ENCODE measurements around the gene OTX2. TPM values are rescaled to one million over a fixed set of nuclear protein-coding genes. Genes with fewer than 3 reads are reported as not detected.

Gene OTX2
- polyA plus RNA-seq, 4 donors = not detected

DNA sequence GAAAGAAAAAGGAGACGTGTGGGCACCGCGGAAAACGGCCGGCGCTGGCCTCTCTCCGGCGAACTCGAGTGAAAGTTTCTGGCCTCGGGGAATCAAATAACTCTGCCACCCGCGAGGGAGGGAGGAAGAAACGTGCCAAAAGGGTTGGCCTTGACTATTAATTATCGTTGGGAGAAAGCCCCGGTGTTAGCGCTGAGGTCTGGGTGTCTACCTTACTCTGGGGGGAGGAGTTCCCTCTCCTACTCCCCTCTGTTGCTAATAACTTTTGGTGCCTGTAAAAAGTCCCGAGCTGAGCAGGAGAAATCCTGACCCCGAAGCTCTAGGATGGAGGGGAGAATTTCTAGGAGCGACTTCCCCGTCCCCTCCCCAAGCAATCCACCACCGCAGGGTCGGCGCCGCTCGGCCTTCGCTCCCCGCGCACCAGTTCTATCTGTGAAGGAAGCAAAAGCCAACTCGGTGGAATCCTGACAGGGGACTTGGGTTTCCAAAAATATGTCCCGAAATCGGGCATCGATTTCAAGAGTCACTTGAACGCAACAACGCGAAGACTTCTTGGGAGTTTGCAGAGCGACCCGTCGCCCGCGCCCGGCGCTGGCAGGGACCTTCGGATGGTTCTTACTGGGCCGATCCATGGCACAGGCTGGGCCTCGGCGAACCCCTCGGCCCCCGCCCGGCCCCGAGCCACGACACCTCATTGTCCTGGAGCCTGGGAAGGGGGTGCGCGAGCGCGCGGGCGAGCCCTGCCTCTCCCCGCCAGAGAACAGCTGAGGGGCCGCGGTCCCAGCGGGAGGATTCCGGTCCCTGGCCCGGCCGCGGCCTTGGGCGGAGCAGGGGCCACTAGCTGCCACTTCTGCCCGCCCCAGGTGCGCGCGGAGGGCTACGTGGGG lies 1.7 kb downstream of the OTX2 start:
- H3K4me1 ChIP-seq (ENCODE audit: control insufficient read depth in 3 of 3, insufficient read depth in 2 of 3, low read depth in 1 of 3, low read length in 2 of 3) = peaks cover 0 to 5% (median 3%) of the 10 kb centered on the region in 3 donors
- H3K36me3 ChIP-seq (ENCODE audit: control insufficient read depth in 3 of 3, insufficient read depth in 2 of 3, low read depth in 1 of 3, low read length in 3 of 3) = no peaks in the 10 kb centered on the region
- 5 to 15% (median 8%) methylated on average over 67 to 71 of the region's 71 CpGs for WGBS, 3 donors
- DNase-seq (peak in 1 of 2 donors; percentile 37), FAIRE-seq (no peak)
- peaks cover 12 to 97% (median 64%) of the 10 kb centered on the region in 3 donors for H3K27me3 ChIP-seq (ENCODE audit: control insufficient read depth in 3 of 3, insufficient read depth in 3 of 3, low read length in 3 of 3)
- peaks cover 0 to 3% of the 10 kb centered on the region in 2 donors for H3K9me3 ChIP-seq (ENCODE audit: control insufficient read depth in 2 of 2, insufficient read depth in 1 of 2, low read depth in 1 of 2, low read length in 1 of 2)
- no peak overlapping the region for H3K27ac ChIP-seq (ENCODE audit: low read depth in 1 of 3, low read length in 2 of 3)
- no peak overlapping the region for H3K4me3 ChIP-seq (ENCODE audit: low read depth in 1 of 3, low read length in 3 of 3)

DNA sequence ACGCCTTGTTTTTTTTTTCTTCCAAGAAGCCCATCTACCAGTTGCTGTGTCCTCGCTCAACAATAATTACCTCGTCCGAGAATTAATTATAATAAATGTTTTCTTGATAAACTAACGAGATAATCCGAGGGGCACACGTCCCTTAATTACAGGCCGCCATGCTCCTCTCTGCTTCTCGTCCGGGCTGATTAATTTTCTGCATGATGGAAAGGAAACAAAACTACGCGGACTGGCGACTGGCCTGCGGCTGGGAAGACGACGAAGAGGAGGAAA lies 2.2 kb downstream of the OTX2 start:
- 2 to 7% (median 4%) methylated on average over 16 of the region's 16 CpGs for WGBS, 3 donors
- no peak overlapping the region for H3K27ac ChIP-seq (ENCODE audit: low read depth in 1 of 3, low read length in 2 of 3)
- FAIRE-seq (no peak), DNase-seq (no peak)
- peaks cover 12 to 98% (median 65%) of the 10 kb centered on the region in 3 donors for H3K27me3 ChIP-seq (ENCODE audit: control insufficient read depth in 3 of 3, insufficient read depth in 3 of 3, low read length in 3 of 3)
- H3K4me1 ChIP-seq (ENCODE audit: control insufficient read depth in 3 of 3, insufficient read depth in 2 of 3, low read depth in 1 of 3, low read length in 2 of 3) = peaks cover 0 to 5% (median 3%) of the 10 kb centered on the region in 3 donors
- peaks cover 0 to 3% of the 10 kb centered on the region in 2 donors for H3K9me3 ChIP-seq (ENCODE audit: control insufficient read depth in 2 of 2, insufficient read depth in 1 of 2, low read depth in 1 of 2, low read length in 1 of 2)
- no peaks in the 10 kb centered on the region for H3K36me3 ChIP-seq (ENCODE audit: control insufficient read depth in 3 of 3, insufficient read depth in 2 of 3, low read depth in 1 of 3, low read length in 3 of 3)
- H3K4me3 ChIP-seq (ENCODE audit: low read depth in 1 of 3, low read length in 3 of 3) = no peak overlapping the region

- no peak overlapping the region for H3K4me3 ChIP-seq (ENCODE audit: low read depth in 1 of 3, low read length in 3 of 3)
- 3 to 9% (median 8%) methylated on average over 35 to 39 of the region's 39 CpGs for WGBS, 3 donors
- peaks cover 0 to 5% (median 3%) of the 10 kb centered on the region in 3 donors for H3K4me1 ChIP-seq (ENCODE audit: control insufficient read depth in 3 of 3, insufficient read depth in 2 of 3, low read depth in 1 of 3, low read length in 2 of 3)
- no peak overlapping the region for H3K27ac ChIP-seq (ENCODE audit: low read depth in 1 of 3, low read length in 2 of 3)
- peaks cover 0 to 3% of the 10 kb centered on the region in 2 donors for H3K9me3 ChIP-seq (ENCODE audit: control insufficient read depth in 2 of 2, insufficient read depth in 1 of 2, low read depth in 1 of 2, low read length in 1 of 2)
- no peaks in the 10 kb centered on the region for H3K36me3 ChIP-seq (ENCODE audit: control insufficient read depth in 3 of 3, insufficient read depth in 2 of 3, low read depth in 1 of 3, low read length in 3 of 3)
- H3K27me3 ChIP-seq (ENCODE audit: control insufficient read depth in 3 of 3, insufficient read depth in 3 of 3, low read length in 3 of 3) = peaks cover 12 to 98% (median 67%) of the 10 kb centered on the region in 3 donors
- FAIRE-seq = no peak
- DNase-seq = peak in 1 of 2 donors; percentile 36
Measured at GRCh38 chr14:56807386-56808109, 2.7 kb downstream of the OTX2 start.

GRCh38 chr14:56806760-56807159 lies 3.5 kb downstream of the OTX2 start:
- Histone ChIP-seq H3K4me3 (ENCODE audit: low read depth in 1 of 3, low read length in 3 of 3) (no peak overlapping the region), H3K27me3 (ENCODE audit: control insufficient read depth in 3 of 3, insufficient read depth in 3 of 3, low read length in 3 of 3) (peaks cover 8 to 97% (median 67%) of the 10 kb centered on the region in 3 donors), H3K27ac (ENCODE audit: low read depth in 1 of 3, low read length in 2 of 3) (no peak overlapping the region), H3K4me1 (ENCODE audit: control insufficient read depth in 3 of 3, insufficient read depth in 2 of 3, low read depth in 1 of 3, low read length in 2 of 3) (peaks cover 0 to 5% (median 3%) of the 10 kb centered on the region in 3 donors), H3K36me3 (ENCODE audit: control insufficient read depth in 3 of 3, insufficient read depth in 2 of 3, low read depth in 1 of 3, low read length in 3 of 3) (no peaks in the 10 kb centered on the region), H3K9me3 (ENCODE audit: control insufficient read depth in 2 of 2, insufficient read depth in 1 of 2, low read depth in 1 of 2, low read length in 1 of 2) (peaks cover 0 to 3% of the 10 kb centered on the region in 2 donors)
- DNase-seq = no peak
- 10 to 15% (median 10%) methylated on average over 4 of the region's 4 CpGs for WGBS, 3 donors
- no peak for FAIRE-seq

- DNase-seq (no peak), FAIRE-seq (no peak)
- H3K4me1 ChIP-seq (ENCODE audit: control insufficient read depth in 3 of 3, insufficient read depth in 2 of 3, low read depth in 1 of 3, low read length in 2 of 3) = peaks cover 0 to 5% (median 3%) of the 10 kb centered on the region in 3 donors
- H3K27me3 ChIP-seq (ENCODE audit: control insufficient read depth in 3 of 3, insufficient read depth in 3 of 3, low read length in 3 of 3) = peaks cover 8 to 97% (median 66%) of the 10 kb centered on the region in 3 donors
- peaks cover 0 to 3% of the 10 kb centered on the region in 2 donors for H3K9me3 ChIP-seq (ENCODE audit: control insufficient read depth in 2 of 2, insufficient read depth in 1 of 2, low read depth in 1 of 2, low read length in 1 of 2)
- H3K4me3 ChIP-seq (ENCODE audit: low read depth in 1 of 3, low read length in 3 of 3) = no peak overlapping the region
- H3K27ac ChIP-seq (ENCODE audit: low read depth in 1 of 3, low read length in 2 of 3) = no peak overlapping the region
- no peaks in the 10 kb centered on the region for H3K36me3 ChIP-seq (ENCODE audit: control insufficient read depth in 3 of 3, insufficient read depth in 2 of 3, low read depth in 1 of 3, low read length in 3 of 3)
- WGBS, 3 donors = 6 to 8% (median 8%) methylated on average over 9 of the region's 9 CpGs
Measured at GRCh38 chr14:56805992-56806727, 4.1 kb downstream of the OTX2 start.

- 3 to 7% (median 5%) methylated on average over 18 of the region's 18 CpGs for WGBS, 3 donors
- H3K36me3 ChIP-seq (ENCODE audit: control insufficient read depth in 3 of 3, insufficient read depth in 2 of 3, low read depth in 1 of 3, low read length in 3 of 3) = no peaks in the 10 kb centered on the region
- H3K9me3 ChIP-seq (ENCODE audit: control insufficient read depth in 2 of 2, insufficient read depth in 1 of 2, low read depth in 1 of 2, low read length in 1 of 2) = peaks cover 0 to 3% of the 10 kb centered on the region in 2 donors
- no peak overlapping the region for H3K27ac ChIP-seq (ENCODE audit: low read depth in 1 of 3, low read length in 2 of 3)
- peaks cover 0 to 5% (median 3%) of the 10 kb centered on the region in 3 donors for H3K4me1 ChIP-seq (ENCODE audit: control insufficient read depth in 3 of 3, insufficient read depth in 2 of 3, low read depth in 1 of 3, low read length in 2 of 3)
- H3K27me3 ChIP-seq (ENCODE audit: control insufficient read depth in 3 of 3, insufficient read depth in 3 of 3, low read length in 3 of 3) = peaks cover 8 to 95% (median 62%) of the 10 kb centered on the region in 3 donors
- H3K4me3 ChIP-seq (ENCODE audit: low read depth in 1 of 3, low read length in 3 of 3) = no peak overlapping the region
- DNase-seq (no peak), FAIRE-seq (no peak)
Measured at GRCh38 chr14:56805201-56805991, 4.9 kb downstream of the OTX2 start.

DNA sequence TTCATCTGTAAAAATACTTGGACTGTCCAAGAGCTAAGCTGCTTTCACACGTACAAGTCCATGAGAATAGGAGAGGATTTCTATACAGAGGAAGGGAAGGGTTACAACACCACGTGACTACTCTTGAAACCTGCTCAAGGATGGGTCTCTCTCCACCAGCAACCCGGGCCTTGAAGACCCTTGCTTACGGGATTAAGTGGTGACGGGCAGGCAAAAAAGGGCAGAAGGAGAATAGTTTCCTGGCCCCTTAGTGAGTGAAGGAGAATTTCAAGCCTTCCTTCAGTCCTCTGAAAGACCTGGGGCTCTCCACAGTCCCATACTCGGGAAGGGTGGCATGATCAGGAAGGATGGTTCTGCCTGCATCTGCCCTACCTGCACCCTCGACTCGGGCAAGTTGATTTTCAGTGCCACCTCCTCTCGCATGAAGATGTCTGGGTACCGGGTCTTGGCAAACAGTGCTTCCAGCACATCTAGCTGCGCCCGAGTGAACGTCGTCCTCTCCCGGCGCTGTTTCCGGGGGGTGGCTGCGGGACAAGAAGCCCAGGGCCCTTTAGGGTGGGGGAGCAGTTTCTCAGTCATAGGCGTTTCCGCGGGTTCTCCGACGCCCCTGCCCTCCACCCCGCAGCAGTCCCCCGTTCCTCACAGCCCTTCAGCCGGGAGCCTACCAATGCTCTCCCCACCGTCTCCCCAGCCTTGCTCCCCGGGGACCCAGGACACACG lies 6.3 kb downstream of the OTX2 start:
- no peaks in the 10 kb centered on the region for H3K36me3 ChIP-seq (ENCODE audit: control insufficient read depth in 3 of 3, insufficient read depth in 2 of 3, low read depth in 1 of 3, low read length in 3 of 3)
- no peak overlapping the region for H3K4me3 ChIP-seq (ENCODE audit: low read depth in 1 of 3, low read length in 3 of 3)
- H3K27me3 ChIP-seq (ENCODE audit: control insufficient read depth in 3 of 3, insufficient read depth in 3 of 3, low read length in 3 of 3) = peaks cover 6 to 92% (median 57%) of the 10 kb centered on the region in 3 donors
- DNase-seq (no peak), FAIRE-seq (no peak)
- no peak overlapping the region for H3K27ac ChIP-seq (ENCODE audit: low read depth in 1 of 3, low read length in 2 of 3)
- 7 to 11% (median 9%) methylated on average over 29 of the region's 29 CpGs for WGBS, 3 donors
- peaks cover 0 to 3% of the 10 kb centered on the region in 2 donors for H3K9me3 ChIP-seq (ENCODE audit: control insufficient read depth in 2 of 2, insufficient read depth in 1 of 2, low read depth in 1 of 2, low read length in 1 of 2)
- H3K4me1 ChIP-seq (ENCODE audit: control insufficient read depth in 3 of 3, insufficient read depth in 2 of 3, low read depth in 1 of 3, low read length in 2 of 3) = peaks cover 0 to 6% (median 3%) of the 10 kb centered on the region in 3 donors

Measured in small intestine (tissue), 7 donors.